Stimulated activated CD8-positive, alpha-beta memory T cell treated with anti-CD3 and anti-CD28 coated beads, Interleukin-15, amount 100 ng/mL, for 1 hour (primary cell): ENCODE data around the gene MATN1.

Experiments
- DNase-seq: peaks from one replicate; pipeline ENCODE4 v3.0.0-alpha.2; 2020; ENCODE audit warnings: low read depth

Gene MATN1

GRCh38 chr1:30680879-30681278 is 42.5 kb downstream of the MATN1 start:
- no peak for DNase-seq

- DNase-seq: no peak
Observed at GRCh38 chr1:30680429-30680828, 43.0 kb downstream of the MATN1 start.

GRCh38 chr1:30679976-30680305 is 43.4 kb downstream of the MATN1 start:
- DNase-seq: no peak

- no peak for DNase-seq
Observed at GRCh38 chr1:30679201-30679975, 44.0 kb downstream of the MATN1 start.

GRCh38 chr1:30678209-30678608 is 45.2 kb downstream of the MATN1 start:
- no peak for DNase-seq

- no peak for DNase-seq
Observed at GRCh38 chr1:30677471-30677870, 45.9 kb downstream of the MATN1 start.

GRCh38 chr1:30675761-30676160 is 47.6 kb downstream of the MATN1 start:
- no peak for DNase-seq

- DNase-seq: no peak
Observed at GRCh38 chr1:30675289-30675688, 48.1 kb downstream of the MATN1 start.

- no peak for DNase-seq
Observed at GRCh38 chr1:30673395-30673794, 50.0 kb downstream of the MATN1 start.

GRCh38 chr1:30672661-30673060 is 50.7 kb downstream of the MATN1 start:
- no peak for DNase-seq

- DNase-seq: no peak
Observed at GRCh38 chr1:30670240-30671060, 52.9 kb downstream of the MATN1 start.

GRCh38 chr1:30668546-30669327 is 54.6 kb downstream of the MATN1 start:
- no peak for DNase-seq

- DNase-seq: no peak
Observed at GRCh38 chr1:30668024-30668423, 55.4 kb downstream of the MATN1 start.

GRCh38 chr1:30666756-30667273 is 56.6 kb downstream of the MATN1 start:
- no peak for DNase-seq

GRCh38 chr1:30665216-30666010 is 58.0 kb downstream of the MATN1 start:
- no peak for DNase-seq

- DNase-seq: no peak
Observed at GRCh38 chr1:30664103-30664755, 59.2 kb downstream of the MATN1 start.

GRCh38 chr1:30663596-30664091 is 59.7 kb downstream of the MATN1 start:
- DNase-seq: no peak

- DNase-seq: no peak
Observed at GRCh38 chr1:30662291-30662840, 61.0 kb downstream of the MATN1 start.

GRCh38 chr1:30661311-30661710 is 62.1 kb downstream of the MATN1 start:
- DNase-seq: no peak
